HG02981 (cell line): ENCODE results near the gene ATXN1.

Experiments
- ATAC-seq: cut with Tn5 transposase; IDR thresholded peaks from one replicate; pipeline ENCODE4 v1.9.1; 2021; ENCODE audit warnings: mild to moderate bottlenecking, moderate library complexity; ENCODE audit not compliant: unreplicated experiment

ATXN1 gene

DNA sequence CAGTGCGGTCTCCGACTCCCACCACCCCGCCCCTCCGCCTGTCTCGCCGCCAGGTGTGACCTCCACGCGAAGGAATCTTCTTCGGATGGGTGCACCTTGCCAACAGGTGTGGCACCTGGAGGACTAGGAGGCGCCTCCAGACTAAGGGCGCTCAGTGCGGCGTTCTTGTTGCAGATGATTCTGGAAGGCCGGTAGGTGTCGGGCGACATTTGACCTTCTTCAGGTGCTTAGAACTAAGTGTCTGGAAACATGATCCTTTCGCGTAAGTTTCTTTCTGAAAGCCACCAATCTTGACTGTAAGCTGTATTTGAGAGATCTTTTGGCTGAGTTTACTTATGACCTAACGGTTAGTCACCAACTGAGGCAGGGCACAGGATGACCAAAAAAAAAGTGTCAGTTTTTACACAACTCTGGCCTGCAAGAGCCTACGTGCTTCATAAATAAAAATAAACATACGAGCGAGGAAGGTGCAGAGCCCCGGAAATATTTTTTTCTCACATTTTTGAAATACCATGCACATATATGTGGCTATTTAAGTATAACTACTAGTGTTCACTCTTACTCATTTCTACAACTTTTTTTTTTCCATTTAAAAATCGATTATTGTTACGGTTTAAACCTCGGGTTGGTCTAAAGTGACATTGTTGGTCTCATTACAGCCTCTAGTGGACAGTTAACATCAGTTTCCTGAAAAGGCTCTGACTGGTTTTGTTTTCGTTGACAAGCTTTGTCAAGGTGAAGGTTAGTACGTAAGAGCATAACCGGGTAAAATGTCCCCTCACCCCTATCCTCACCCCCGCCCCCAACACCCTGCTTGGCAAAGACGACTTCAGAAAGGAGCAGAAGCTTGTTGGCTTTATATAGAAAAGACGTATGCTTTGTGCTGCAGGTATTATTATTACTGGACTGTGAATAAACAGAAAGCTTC, 1.6 kb upstream of the ATXN1 start:
- peak; percentile 31 for ATAC-seq

DNA sequence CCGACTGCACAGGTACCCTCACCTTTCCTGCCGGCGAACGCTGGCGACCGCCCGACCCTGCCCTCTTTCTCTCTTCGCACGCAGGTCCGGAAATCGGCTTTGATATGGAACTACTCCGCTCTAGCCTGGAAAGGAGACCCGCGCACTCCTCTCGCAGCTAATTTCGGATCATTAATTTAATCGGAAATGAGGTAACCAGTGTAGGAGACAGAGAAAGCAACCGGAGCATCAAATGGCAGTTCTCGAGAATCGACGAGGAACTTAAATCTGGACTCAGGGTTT, 949 bp upstream of the ATXN1 start:
- peak; percentile 6 for ATAC-seq

GRCh38 chr6:16761471-16762267, 409 bp upstream of the ATXN1 start:
- ATAC-seq: peak; percentile 39

DNA sequence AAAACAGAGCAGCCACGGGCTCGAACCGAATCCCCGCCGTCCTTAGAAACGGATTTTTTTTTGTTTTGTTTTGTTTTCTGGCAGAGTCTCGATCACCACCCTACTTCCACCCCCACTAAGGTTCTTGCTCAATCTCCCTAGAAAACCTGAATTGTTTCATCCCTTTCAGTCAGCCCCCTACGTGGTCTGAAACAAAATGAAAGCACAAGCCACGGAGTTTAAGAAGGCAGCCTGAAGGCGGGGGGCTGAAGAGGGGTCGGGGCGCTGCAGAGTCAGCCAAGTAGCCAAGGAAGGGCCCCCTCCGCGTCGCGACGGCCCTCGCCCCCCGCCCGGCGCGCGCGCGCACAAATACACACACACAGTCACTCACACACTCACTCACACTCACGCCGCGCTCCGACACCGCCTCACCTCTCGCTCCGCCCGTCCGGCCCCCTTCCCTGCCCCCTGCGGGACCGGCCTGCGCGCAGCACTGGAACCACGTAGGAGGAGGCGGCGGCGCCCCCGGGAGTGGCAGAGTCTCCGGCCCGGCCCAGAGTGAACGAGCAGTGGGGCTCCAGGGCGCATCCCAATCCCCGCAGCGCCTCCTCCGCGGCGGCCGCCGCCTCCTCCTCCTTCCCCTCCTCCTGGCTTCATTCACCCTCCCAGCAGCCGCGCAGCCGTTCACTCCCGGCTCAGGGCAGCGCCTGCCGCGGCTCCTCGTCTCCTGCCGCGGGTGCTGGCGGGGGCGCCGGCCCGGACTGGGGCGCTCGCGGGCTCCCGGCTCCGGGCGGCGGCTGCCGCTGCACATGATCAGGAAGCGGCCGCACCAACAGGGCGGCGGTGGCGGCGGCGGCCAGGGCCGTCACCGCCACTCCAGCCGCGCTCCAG, 1.4 kb downstream of the ATXN1 start:
- peak; percentile 30 for ATAC-seq

DNA sequence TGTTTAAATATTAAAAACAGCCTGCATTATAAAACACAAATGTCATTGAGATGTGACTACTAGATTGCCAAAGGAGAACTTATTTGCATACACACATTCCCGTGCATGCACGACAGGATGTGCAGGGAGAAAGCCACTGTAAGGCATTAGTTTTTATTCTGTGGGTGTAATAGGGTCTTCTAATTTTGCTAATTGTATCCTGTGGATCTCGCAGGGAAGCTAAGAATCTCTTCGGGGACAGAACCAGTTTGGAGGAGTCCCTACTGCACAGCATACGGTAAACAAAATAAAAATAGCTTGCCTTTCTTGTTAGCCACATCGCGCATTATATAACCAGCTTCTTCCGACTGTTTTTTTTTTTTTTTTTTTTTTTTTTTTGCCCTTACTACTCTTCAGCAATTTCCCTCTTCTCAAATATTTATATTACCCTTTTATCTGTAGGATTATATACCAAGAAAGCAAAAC, 2.0 kb downstream of the ATXN1 start:
- no peak for ATAC-seq

- no peak for ATAC-seq
Measured at GRCh38 chr6:16758163-16758975, 2.9 kb downstream of the ATXN1 start.

GRCh38 chr6:16757332-16757731, 3.9 kb downstream of the ATXN1 start:
- no peak for ATAC-seq

DNA sequence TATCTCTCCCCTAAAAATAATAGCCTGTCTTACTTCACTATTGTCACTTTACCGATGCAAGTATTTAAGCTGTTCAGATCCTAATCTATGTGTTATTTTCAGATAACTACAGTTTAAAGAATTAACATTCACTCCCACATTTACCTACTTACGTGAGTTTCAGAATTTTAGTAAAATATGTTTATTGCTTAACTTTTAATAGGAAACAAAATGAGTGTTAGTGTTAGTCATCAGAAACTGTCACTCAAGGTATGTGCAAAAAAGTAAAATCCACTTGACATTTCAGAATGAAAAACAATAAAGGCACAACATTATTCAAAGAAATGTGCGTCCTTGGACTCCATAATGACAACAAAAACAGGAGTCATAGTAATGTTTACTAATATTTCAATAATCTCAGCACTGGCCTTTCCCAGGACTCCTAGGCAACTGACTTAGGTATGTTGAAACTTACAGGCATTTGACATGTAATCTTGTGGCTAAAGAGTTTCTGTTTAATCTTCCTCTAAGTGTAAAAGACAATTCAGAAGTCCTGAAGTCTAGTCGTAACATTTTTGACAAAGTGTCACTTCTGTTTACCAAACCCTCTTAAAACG, 4.5 kb downstream of the ATXN1 start:
- no peak for ATAC-seq

DNA sequence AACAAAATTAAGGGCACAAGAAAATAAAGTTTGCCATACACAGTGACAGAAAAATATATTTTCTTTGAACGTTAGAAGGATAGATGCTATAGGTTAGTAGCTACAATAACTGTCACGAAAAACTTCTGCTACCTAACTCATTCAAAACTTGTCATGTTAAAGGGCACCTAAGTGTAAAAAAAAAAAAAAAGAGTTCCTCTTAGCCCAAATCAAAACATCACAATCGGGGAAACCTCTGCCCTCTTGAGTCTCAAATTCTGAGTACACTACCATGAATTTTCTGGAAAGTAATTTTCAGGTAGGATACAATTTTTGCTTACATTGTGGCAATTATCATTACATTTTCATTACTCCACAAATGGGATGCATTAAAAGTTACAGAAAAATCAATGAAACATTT, 5.7 kb downstream of the ATXN1 start:
- ATAC-seq: no peak

GRCh38 chr6:16754876-16755275, 6.4 kb downstream of the ATXN1 start:
- no peak for ATAC-seq

DNA sequence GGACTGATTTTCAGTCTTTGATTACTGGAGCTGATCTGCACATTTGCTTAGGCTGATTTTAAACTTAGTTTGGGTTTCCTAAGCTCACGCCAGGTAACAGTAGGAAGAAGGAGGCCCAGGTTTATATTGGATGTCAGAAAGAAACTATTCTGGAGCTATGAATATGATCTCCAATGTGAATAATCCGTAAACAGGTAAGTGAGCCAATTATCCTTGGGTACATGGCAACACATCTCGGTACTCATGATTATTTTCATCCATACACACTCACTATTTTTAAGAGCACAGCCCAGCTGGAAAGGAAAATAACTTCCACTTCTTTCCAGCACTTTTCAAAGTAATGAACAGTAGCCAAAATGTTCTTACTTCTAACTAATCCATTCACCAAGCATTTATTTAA, 7.0 kb downstream of the ATXN1 start:
- no peak for ATAC-seq

DNA sequence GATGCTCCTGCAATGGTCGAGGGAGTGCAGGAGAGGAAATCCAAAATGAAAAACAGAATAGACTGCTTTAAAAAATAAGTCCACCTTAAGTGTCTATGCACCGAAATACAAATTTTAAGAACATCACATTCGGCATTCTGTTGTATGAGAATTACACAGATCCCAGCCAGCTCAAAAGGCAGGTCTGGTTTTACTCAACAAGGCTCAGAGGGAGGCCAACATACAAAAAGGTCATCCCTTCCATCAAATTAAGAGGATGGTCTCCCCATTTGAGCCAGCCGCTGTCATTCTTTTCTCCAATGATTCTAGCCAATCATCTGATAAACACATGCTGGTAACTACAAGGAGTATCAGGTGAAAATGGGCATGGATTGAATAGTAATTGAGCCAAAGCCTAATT, 7.9 kb downstream of the ATXN1 start:
- no peak for ATAC-seq

DNA sequence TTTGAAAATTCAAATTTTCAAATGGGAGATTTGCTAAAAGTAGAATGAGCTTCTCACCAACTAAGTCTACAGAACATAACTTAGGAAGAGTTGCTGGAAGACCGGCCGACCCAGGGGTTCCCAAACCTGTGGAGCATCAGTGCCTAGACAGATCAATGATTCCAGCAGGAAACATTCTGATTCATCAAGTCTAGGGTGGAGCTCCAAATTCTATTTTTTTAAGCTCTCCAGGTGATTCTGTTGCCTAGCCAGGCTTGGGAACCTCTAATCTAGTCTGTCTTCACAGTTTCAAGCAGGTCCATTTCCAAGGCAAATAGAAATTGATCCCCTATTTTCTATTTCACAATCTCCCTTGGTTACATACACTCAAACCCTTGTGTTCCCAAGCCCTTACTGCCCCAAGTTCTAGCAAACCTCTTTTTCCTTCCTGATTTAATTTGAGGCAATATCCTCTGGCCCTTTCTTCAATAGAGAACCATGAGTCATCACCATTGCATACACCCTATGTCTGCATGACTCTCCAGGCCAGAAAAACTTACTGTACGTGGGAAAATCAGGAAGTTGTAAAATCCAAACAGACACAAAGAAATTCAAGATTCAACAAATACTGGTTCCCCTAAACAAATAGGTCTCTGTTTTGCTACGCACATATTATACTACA, 8.9 kb downstream of the ATXN1 start:
- ATAC-seq: no peak

DNA sequence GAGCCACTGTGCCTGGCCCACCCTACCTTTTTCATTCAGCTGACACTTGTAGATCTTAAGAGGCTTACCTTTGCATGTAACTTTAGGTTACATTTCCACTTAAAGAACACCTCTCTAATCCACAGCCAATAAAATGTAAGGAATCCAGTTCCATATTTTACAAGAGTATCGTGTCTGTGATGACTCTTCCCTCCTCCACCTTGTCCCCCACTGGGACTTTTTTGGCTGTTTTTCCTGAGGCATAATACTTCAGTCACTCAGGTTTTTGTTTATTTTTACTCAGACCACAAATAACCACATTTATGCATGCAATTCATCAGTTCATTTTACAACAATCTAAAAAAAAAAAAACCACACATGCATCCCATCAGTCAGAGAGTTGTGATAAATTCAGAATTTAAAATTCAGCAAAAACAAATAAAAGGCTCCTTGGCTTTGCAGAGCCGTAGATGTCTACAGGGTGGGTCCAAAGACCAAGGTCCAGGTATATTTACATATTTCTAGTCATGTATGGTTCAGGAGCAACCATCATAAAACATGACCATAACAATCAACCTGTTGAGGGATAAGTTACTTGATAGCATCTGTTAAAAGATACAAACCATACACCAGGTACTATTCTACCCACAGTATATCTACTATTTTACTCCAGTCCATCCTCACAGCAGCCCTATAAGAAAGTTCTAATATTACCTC, 9.9 kb downstream of the ATXN1 start:
- no peak for ATAC-seq

DNA sequence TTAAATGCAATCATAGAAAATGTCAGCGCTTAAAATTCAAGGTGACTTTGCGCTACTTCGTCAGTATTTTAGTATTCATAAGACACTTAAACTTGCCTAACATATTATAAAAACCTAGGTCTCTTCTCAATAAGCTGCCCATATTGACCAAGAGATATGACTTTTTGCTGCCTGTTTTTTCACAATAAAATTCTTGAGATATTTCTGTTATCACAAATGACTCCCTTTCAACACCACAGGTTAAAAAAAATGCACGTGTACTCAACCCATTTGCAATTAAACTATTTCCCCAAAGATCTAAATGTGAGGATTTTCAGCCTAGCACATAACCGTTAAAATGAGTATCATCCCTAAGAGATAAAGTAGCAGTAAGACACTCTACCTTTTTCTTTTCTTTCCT, 10.7 kb downstream of the ATXN1 start:
- ATAC-seq: no peak

DNA sequence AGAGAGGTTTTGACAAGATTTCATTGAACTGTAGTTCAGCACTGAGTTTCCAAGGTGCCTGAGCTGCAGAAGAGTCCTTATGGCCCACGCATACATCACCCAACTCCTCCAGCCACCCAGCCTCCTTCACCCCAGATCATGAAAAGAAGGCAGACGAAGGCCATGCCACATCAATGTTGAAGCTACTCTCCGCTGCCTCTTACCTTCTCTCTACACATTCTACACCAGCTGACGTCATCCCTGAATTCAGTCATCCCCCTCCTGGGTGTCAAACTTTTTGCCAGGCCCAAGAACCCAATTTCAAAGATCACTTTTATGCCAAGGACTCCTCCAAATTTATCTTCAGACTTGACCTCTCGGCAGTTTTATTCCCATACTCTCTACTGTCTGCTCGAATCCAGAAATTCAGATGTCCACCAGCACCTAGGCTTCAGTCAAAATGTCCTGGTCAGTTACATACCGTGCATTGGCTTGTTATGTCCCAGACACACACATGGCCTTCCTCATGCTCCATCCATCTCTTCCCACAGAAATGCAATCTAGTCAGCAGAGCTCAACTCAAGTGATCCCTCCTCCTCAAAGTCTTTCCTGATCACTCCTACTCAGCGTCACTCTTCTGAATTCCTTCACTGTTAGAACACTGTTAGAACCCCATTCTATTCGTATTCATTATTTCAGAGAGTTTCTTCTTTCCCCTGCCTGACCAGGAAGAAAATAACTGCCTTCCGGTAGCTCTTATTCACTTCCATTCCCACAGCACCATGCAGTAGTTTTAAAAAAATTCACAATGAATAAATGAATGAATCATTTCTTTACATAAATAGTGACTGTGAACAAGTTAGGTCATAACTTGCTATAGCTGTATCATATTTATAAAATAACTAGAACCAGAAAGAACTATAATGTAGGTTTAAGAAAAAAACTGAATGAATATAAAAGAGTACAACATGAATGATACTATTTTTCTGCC, 11.5 kb downstream of the ATXN1 start:
- ATAC-seq: no peak

GRCh38 chr6:16748025-16748319, 13.3 kb downstream of the ATXN1 start:
- ATAC-seq: no peak
